Kidney glomerular epithelial cell (primary cell): ENCODE results near the gene FUZ.

ENCODE experiments used
- DNase-seq: peaks from one replicate; lab custom pipeline; 2025; lab: John Stamatoyannopoulos, UW

The FUZ gene

DNA sequence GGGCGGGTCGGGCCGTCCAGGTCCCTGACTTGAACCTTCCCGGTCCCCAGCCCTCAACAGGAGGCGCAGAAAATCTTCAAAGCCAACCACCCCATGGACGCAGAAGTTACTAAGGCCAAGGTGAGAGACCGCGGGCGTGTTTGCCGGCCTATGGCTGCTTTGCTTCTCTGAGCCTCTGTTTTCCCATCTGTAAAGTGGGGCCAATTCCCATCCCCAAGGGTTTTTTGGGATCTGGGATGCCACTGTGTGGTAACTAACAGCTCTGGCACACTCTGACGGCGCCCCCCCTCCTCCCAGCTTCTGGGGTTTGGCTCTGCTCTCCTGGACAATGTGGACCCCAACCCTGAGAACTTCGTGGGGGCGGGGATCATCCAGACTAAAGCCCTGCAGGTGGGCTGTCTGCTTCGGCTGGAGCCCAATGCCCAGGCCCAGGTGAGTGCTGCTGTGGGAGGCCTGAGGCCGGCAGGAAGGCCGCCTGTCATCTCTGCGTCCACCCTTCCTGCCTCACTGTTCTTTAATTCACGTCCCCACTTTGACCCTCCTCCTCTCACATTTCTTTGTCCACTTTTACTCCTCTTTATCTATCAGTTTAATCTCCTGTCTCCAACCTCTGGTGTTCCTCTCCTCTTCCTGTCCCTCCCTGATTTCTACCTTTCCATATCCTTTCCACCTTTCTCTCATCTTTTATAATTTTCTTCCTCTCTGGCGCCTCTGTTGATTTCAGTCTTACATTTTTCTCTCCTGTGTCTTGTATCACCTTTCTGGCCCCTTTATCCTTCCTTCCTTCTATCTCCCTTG, 7.1 kb downstream of the FUZ start:
- DNase-seq = no peak

DNA sequence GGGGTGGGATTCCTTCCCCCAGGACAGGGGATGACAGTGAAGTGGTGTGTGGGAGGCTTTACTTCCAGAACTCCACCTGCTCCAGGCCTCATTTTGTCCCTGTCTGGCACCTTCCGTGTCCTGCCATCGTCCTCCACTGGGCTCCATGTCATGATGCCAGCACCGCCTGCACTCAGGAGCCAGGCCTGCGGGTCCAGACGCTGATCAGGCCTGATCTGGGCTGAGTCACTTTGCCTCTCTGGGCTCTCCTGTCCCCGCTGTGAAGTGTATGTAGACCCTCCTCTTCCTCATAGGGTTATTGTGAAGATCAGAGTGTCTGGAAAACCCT, 9.6 kb downstream of the FUZ start:
- no peak for DNase-seq

DNA sequence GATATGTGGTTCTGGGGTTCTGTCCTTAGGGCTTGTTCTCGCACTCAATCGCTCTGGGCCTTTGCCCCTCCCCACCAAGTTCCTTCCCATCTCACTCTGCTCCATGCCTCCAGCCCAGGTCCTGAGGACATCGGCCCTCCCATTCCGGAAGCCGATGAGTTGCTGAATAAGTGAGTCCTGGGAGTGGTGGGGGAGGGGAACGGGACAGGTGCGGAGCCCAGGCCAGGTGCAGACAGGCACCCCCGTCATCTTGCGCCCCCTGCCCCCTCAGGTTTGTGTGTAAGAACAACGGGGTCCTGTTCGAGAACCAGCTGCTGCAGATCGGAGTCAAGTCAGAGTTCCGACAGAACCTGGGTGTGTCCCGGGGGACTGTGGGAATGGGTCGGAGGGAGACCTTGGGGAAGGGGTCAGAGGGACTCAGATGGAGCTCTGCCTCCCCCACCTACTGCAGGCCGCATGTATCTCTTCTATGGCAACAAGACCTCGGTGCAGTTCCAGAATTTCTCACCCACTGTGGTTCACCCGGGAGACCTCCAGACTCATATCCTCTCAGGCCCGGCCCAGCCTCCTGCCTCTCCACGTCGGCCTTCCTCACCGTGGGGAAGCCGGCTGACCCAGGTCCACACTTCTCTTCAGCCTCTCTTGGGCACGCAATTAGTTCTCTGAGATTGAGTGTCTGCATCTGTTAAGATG, 10.1 kb downstream of the FUZ start:
- DNase-seq = no peak

DNA sequence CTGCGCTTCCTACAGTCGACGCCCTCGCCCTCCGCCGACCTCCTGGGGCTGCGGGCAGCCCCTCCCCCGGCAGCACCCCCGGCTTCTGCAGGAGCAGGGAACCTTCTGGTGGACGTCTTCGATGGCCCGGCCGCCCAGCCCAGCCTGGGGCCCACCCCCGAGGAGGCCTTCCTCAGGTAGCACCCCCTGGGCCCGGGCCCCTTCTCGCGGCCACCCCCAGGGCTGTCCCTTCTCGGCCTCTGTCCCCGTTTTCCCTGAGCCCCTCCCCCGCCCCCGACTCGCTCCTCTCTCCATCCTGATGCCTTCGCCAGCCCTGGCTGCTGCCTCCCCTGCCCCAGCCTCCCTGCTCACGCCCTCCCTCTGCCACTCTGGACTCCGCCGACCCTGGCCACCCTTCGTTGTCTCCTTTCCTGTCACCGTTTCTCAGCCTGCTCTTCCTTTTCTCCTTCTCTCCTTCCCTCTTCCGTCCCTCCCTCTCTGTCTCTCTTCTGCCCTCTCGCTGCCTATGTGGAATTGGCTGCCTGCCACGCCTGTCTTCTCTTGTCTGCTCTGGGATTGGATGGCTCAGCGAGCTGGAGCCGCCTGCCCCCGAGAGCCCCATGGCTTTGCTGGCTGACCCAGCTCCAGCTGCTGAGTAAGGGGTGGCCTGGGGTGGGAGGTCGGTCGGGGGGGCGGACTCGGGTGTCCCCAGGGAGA, 11.0 kb downstream of the FUZ start:
- DNase-seq = peak; percentile 84

DNA sequence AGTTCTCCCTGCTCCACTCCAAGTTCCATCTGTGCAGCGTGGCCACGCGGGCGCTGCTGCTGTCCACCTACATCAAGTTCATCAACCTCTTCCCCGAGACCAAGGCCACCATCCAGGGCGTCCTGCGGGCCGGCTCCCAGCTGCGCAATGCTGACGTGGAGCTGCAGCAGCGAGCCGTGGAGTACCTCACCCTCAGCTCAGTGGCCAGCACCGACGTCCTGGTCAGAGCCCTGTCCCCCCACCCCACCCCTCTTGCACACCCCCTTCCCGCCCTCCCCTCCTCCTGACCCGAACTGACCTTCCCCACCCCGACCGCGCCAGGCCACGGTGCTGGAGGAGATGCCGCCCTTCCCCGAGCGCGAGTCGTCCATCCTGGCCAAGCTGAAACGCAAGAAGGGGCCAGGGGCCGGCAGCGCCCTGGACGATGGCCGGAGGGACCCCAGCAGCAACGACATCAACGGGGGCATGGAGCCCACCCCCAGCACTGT, 11.6 kb downstream of the FUZ start:
- DNase-seq = no peak

DNA sequence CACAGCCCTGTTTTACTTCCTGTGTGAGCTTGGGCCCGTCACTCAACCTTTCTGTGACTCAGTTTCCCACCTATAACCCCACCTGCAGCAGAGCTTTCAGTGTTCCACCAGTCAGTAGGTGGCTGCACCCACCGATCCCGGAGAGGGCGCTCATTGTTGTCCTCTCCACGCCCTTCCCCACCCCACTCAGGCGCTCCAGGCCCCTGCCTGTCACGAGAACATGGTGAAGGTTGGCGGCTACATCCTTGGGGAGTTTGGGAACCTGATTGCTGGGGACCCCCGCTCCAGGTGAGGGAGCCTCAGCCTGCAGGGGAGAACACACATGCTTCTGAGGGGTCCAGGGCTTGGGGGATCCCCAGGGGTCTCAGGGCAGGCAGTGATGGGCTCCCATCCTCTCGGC, 12.3 kb downstream of the FUZ start:
- no peak for DNase-seq

DNA sequence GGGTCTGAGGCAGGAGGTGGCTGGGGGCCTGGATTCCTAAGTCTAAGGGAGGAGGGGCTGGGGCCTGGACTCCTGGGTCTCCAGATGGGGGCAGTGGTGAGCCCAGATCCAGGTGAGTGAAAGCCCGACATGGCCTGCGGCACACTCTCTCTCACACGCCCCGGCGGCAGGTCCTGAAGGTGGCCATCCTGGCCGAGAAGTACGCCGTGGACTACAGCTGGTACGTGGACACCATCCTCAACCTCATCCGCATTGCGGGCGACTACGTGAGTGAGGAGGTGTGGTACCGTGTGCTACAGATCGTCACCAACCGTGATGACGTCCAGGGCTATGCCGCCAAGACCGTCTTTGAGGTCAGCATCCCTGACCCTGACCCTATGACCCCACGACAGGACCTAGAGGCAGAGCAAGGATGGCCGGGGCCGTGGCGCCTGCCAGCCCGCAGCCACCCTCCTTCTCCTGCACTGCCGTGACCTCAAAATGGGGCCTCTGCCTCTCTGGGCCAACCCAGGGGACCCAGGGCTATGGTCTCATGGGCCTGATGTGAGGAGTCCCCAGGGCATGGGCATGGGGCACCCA, 13.2 kb downstream of the FUZ start:
- DNase-seq = no peak

DNA sequence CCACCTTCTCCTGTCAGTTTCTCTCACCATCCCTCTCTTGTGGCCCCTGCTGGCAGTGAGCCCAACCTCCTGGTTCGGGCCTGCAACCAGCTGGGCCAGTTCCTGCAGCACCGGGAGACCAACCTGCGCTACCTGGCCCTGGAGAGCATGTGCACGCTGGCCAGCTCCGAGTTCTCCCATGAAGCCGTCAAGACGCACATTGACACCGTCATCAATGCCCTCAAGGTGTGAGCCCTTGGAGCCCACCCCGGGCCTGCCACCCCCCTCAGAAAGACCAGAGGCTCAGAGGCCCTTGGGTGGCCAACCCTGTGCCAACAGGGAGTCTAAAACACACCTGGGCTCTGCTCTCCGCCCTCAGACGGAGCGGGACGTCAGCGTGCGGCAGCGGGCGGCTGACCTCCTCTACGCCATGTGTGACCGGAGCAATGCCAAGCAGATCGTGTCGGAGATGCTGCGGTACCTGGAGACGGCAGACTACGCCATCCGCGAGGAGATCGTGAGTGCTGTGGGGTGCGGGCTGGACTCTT, 13.8 kb downstream of the FUZ start:
- no peak for DNase-seq

DNA sequence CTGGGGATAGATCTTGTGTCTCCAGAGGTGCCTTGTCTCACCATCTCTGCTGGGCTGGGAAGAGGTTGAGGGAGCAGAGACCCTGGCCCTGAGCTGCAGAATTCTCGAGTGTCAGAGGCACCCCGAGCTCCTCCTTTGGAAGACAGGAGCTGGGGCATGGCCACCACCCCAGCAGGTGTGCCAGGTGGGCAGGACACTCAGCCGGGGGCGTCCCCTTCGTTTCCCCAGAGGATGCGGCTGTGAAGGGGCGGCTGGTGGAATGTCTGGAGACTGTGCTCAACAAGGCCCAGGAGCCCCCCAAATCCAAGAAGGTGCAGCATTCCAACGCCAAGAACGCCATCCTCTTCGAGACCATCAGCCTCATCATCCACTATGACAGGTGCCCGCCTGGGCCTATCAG, 14.5 kb downstream of the FUZ start:
- DNase-seq = no peak

DNA sequence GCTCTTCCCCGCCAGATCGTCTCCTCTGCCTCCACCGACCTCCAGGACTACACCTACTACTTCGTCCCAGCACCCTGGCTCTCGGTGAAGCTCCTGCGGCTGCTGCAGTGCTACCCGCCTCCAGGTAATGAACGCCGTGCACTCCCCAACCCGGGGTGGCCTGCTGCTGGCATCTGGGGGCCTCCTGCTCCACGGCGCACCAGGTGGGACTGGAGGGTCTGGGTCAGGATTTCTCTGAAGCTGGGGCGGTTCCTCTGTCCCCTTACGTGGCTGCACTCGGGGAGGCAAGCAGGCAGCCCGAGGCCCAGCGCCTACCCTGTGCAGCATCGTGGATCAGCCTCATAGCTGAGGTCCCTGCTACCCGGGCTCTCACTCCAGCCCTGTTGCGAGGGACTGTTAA, 17.5 kb downstream of the FUZ start:
- no peak for DNase-seq

DNA sequence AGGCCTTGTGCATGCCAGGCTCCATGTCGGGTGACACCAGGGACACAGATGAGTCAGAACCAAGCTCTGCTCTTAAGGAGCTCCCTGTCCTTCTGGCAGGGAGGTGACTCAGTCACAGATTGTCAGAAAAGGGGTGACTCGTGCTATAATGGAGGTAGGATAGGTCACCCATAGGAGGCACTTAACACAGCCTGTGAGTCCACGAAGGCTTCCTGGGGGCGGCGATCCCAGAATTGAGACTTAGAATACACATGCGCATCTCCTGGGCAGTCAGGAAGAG, 19.6 kb downstream of the FUZ start:
- DNase-seq = peak; percentile 26

DNA sequence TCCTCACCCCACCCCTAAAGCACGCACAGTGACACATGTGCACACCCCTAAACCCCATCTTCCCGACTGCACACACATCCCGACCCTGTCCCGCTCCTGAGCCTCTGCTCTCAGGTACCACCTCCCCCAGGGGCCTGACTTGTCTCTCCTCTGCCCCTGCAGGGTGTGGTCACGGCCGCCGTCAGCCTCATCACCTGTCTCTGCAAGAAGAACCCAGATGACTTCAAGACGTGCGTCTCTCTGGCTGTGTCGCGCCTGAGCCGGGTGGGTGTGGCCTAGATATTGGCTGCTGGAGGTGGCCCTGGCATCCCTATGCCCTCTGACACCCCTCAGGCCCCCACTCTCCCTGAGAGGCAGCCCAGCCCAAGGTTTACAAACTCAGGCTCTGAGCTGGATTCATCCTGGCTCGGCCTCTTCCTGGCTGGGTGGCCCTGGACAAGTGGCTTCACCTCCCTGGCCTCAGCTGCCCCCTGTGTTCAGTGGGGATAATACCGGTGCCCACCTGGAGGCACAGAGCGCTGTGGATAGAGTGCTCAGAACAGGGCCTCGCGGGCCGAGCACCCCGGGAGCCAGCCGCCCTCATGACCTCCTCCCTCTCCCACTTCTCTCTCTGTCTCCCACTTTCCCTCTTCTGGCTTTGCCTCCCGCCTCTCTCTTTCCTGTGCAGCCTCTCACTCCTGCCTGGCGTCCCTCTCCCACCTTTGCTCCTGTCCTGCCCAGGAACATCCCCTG, 20.1 kb downstream of the FUZ start:
- DNase-seq = no peak

DNA sequence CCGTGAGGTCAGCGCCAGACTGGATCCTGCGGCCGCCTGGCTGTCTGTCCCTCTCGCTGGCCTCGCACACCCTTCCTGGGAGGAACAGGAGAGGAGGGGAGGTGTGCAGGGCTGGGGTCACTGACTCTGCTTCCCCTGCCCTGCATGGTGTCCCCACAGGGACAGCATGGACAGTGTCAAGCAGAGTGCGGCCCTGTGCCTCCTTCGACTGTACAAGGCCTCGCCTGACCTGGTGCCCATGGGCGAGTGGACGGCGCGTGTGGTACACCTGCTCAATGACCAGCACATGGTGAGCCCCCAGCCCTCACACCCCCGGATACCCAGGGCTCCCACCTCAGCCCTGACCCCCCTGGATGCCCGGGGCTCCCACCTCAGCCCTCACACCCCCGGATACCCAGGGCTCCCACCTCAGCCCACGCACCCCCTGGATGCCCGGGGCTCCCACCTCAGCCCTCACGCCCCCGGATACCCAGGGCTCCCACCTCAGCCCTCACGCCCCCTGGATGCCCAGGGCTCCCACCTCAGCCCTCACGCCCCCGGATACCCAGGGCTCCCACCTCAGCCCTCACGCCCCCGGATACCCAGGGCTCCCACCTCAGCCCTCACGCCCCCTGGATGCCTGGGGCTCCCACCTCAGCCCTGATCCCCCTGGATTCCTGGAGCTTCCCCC, 21.2 kb downstream of the FUZ start:
- no peak for DNase-seq

DNA sequence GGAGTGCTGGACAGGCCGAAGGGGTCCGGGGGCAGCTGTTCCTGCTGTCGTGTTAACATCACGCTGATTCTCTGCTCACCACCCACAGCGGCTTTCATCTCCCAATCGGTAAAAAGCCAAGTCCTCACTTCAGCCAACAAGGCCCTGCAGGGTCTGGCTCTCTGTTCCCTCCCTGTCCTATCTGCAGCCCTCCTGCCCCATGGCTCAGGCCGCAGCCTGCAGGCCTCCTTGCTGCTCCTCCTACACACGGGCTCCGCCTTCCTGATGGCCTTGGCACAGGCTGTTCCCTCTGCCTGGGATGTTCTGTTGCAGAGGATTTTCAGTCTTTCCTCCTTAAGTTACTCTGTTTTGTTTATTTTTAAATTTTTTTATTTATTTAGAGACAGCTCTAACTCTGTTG, 22.2 kb downstream of the FUZ start:
- no peak for DNase-seq

DNA sequence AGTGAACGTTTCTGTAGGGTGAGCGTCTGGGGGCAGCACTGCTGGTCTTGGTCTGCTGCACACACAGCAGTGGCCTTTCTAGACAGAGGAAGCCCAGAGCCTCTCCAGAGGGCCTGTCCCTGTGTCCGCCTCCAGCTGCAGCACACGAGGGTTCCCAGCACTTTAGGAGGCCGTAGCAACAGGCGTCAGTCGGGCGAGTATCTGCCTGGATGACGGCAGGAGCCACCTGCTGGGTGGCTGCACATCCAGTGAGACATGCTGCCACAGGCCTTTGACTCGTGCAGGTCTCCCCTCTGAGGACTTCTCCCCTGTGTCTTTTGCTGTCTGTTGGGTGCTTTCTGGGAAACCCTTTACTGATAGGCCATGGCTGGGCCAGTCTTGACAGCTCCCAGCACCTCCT, 24.2 kb downstream of the FUZ start:
- DNase-seq = no peak

DNA sequence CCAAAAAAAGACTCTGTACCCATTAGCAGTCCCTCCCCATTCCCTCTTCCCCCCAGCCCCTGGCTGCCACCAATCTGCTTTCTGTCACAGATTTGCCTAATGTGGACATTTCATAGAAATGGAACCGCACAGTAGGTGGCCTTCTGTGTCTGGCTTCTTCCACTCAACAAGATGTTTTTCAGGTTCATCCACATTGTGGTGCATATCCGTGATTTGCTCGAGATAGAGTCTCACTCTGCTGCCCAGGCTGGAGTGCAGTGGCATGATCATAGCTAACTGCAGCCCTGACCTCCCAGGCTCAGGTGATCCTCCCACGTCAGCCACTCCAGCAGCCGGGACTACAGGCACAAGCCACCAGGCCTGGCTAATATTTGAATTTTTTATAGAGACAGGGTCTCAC, 25.3 kb downstream of the FUZ start:
- DNase-seq = no peak

DNA sequence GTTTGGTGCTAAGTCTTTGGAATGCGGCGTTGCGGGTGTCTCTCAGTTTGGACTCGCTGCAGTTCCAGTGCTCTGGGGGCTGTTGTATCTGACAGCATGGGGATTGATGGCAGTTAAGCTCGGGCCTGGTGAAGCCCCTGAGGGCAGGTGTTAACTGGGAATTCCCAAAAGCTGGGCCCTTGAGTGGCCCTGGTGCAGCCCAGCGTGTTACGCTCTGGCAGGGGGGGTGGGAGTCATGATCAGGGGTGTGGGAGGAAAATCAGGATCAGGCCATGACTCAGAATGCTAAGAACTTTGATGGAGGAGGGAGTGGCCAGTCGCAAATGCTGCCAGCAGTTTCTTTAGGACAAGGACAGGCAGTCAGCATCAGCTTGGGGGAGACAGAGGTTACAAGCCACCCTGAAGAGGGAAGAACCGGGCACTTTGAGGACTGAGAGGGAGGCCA, 26.7 kb downstream of the FUZ start:
- peak; percentile 13 for DNase-seq

DNA sequence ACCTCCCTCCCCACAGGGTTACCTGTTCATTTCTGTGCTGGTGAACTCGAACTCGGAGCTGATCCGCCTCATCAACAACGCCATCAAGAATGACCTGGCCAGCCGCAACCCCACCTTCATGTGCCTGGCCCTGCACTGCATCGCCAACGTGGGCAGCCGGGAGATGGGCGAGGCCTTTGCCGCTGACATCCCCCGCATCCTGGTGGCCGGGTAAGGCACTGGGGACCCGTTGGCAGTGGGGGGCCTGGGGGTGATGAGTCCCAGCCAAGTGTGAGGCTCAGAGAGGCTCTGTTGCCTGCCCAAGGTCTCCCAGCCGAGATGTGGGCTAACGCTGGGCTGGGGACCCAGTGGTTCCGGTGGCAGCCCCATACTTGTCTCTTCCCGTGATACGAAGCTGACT, 30.6 kb downstream of the FUZ start:
- no peak for DNase-seq

DNA sequence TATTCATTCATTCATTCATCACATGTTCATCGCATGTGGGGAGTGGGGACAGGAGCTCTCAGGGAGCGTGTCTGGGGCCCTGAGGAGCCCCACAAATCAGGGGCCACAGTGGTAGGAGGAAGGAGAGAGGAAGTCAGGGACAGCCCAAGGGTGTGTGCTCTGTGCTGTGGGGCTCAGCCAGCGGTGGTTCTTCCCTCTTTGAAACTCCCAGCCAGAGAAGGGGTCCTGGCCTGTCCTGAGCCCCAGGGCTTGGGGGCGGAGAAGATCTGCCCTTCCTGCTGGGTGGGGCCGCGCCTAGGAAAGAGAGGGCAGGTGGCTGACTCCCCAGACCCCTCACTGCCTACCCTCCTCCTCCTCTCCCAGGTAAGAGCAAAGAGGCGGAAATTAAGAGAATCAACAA, 31.7 kb downstream of the FUZ start:
- DNase-seq = no peak

DNA sequence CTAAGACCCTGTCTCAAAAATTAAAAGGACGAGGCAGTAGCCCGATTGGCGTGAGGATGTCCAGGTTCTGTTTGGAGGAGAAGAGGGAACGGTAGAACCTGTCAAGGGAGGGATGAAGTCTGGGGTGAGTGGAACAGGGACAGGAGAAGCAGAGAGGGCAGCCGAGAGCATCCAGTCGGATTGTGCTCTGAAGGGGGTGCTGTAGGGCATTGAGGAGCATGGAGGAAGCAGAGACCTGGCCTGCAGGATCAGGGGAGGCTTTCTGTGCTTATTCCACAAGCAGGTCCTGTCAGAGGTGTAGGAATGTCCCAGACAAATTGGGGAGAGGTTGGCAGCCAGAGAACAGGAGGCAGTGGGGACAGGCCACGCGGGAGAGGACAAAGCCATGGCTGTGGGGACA, 32.2 kb downstream of the FUZ start:
- DNase-seq = no peak

DNA sequence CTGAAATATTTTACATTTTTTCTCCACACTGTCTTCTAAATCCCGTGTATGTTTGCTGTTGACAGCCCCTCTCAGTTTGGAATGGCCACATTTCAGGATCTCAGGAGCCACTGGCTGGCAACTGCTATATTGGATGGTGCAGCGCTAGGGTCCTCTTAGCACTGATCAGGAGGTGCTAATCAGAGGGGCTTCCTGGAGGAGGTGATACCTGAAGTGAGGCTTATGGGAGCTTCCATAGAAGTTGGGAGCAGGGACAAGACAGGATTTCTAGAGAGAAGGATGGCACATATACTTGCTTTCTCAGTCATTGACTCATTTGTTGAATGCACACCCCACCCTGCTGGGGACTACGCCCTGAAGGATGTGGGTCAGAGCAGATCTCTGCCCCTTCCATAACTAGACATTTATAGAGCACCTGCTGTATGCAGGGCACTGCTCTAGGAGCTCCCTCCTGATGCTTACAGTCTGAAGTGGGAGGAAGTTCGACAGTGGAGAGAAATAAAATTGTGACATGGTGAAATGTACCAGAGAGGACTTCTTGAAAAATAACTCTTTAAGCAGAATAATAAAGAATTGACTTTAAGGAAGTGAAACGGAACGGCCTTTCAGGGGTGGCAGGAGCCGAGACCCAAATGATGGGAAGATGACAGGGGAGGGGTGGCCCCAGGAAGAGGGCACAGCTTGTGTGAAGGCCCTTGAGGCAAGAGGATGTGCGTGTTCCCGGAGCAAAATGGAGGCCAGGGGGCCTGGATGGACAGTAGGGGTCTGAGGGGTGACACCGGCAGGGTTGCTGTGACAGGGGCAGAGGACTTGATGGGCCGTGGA, 33.1 kb downstream of the FUZ start:
- DNase-seq = no peak
